Measurements from ENCODE around the gene BARX1. TPM values are rescaled to one million over a fixed set of nuclear protein-coding genes. Genes with fewer than 3 reads are reported as not detected.

The BARX1 gene
- total RNA-seq, 1 experiment from 2014 or later, result not detected

DNA sequence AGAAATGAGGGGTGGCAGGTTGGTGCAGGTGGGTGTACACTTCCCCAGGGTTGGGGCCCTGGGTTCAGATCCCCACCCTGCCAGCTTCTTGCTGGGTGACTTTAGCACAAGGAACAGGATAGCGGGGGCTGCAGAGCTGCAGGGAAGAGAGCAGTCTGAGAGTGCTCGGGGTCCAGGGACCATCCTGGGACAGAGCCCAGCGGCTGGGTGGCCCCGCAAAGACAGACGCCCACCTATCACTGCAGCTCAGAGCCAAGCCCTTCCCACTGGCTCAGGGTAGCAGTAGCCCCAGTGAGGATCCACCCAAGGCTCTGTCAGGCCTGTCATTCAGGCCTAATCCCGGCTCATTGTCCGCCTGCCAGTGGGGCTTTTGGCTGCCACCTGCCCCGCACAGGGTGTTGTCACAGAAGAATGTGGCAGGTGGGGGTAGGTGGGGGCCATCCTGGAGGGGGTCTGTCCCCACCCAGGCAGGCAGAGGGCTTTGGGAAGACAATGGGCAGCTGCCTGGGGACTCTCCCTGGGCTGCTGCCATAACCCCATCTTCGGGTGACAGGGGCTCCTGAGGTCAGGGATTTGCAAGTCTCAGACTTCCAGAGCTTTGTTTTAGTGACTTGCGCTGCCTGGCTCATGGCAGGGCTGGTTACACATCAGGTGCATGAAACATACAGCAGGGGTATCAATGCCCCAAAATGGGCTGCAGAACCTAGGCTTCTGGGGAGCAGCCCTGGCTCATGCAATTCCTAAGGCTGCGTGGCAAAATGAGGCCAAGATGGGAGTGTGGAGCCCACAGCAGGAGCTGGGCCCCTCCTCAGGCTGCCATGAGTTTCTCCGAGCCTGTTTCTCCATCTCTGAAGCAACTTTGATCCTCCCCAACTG lies 52.1 kb downstream of the BARX1 start:
- Histone ChIP-seq H3K36me3 (ENCODE audit: insufficient read depth, low read length) (no peaks in the 10 kb centered on the region), H3K4me1 (ENCODE audit: low read length) (no peaks in the 10 kb centered on the region), H2AFZ (ENCODE audit: low read length) (no peak overlapping the region), H3K9me3 (ENCODE audit: low read length) (no peaks in the 10 kb centered on the region), H3K9ac (ENCODE audit: low read length) (no peak overlapping the region), H3K4me3 (ENCODE audit: low read length) (no peak overlapping the region), H3K27me3 (ENCODE audit: low read length) (no peaks in the 10 kb centered on the region), H3K4me2 (ENCODE audit: low read depth, low read length, poor library complexity, severe bottlenecking) (no peak overlapping the region), H3K79me2 (ENCODE audit: low read length) (no peaks in the 10 kb centered on the region), H3K27ac (ENCODE audit: low read length) (no peak overlapping the region), H4K20me1 (ENCODE audit: insufficient read depth, low read depth, low read length) (no peaks in the 10 kb centered on the region), H3K9me2 (replicated peaks; ENCODE audit: insufficient read depth, low read length) (no peaks in the 10 kb centered on the region)
- DNase-seq, result no peak

DNA sequence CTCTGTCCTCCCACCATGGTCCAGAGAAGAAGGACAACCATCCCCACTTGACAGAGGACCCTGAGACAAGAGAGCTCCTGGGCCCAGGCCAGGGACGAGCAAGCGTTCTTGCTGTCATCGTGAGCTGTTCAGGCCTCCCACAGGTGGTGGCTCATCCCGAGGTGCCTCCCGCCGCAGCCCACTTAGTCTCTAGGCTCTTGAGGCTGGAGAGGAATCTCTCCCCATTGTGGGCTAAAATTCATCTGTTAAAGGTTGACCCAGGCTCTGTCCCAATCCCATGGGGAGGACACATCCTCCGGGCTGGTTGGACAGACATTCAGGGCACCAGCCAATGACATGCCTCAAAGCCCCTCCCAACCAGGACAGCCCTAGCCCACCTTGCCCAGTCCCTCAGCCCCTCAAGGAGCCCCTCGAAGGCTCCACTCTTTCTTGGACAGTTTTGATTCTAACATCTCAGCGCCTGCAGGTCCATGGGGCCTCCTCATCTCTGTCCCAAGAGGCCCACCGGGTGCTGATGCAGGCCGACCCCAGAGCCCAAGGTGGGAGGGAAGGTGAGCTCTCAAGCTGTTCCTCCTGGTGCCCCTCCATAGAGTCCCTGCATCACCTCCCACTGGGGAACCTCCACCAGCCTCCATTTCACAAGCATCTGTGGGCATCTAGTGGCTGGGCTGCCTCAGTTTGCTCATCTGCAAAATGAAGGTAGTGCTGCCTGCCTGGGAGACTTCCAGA lies 52.9 kb downstream of the BARX1 start:
- H3K9me3 ChIP-seq (ENCODE audit: low read length), result no peaks in the 10 kb centered on the region
- H3K27me3 ChIP-seq (ENCODE audit: low read length), result no peaks in the 10 kb centered on the region
- no peak overlapping the region for H2AFZ ChIP-seq (ENCODE audit: low read length)
- H3K36me3 ChIP-seq (ENCODE audit: insufficient read depth, low read length), result no peaks in the 10 kb centered on the region
- H3K4me3 ChIP-seq (ENCODE audit: low read length), result no peak overlapping the region
- H3K9me2 ChIP-seq (replicated peaks; ENCODE audit: insufficient read depth, low read length), result no peaks in the 10 kb centered on the region
- H3K27ac ChIP-seq (ENCODE audit: low read length), result no peak overlapping the region
- H4K20me1 ChIP-seq (ENCODE audit: insufficient read depth, low read depth, low read length), result no peaks in the 10 kb centered on the region
- H3K79me2 ChIP-seq (ENCODE audit: low read length), result no peaks in the 10 kb centered on the region
- H3K9ac ChIP-seq (ENCODE audit: low read length), result no peak overlapping the region
- H3K4me1 ChIP-seq (ENCODE audit: low read length), result no peaks in the 10 kb centered on the region
- DNase-seq, result no peak
- no peak overlapping the region for H3K4me2 ChIP-seq (ENCODE audit: low read depth, low read length, poor library complexity, severe bottlenecking)

Other genes starting within 250 kb of the BARX1 start
- gene PTPDC1, start 129.1 kb upstream of the BARX1 start, total RNA-seq (2014; rRNA removed; shearing (Covaris generic); ENCODE audit: low replicate concordance), result 1.5 and 2.3 TPM in 2 replicates

Data from Karpas-422 (cell line).